OCI-LY7 (cell line): Measurements from ENCODE around the gene COX7B.

Experiments used
- EZH2phosphoT487 ChIP-seq: fragments of 200-600 bp; sonication (generic); IDR thresholded peaks from 2 replicates; pipeline ENCODE4 v1.6.1; 2018; ENCODE audit warnings: low read depth, borderline replicate concordance, mild to moderate bottlenecking, mixed run types, antibody characterized with exemption, low read length, moderate library complexity, mixed read lengths
- TF ChIP-seq, protein P1 (sequence below): fragments of 200-600 bp; sonication (generic); conservative IDR thresholded peaks from 2 replicates; pipeline ENCODE4 v1.5.1; 2014; ENCODE audit warnings: mild to moderate bottlenecking, antibody characterized with exemption, low read length, moderate library complexity, mixed read lengths

DNA sequence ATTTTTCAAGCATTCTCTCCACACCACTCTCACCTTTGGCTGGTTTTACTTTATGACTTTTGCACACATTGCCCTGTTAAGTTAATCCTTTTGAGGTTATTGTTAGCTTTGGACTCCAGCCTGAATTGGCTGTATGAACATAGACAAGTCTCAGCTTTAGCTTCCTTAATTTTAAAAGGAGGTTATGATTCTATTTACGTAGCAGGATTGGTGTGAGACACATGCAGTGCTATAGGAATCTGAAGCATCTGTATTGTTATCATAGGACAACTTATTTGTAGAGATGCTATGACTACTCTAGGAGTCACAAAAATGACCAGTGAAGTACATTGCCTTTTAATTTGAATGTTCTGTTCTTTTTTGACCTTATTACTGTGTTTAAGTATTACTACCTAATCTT is 54.4 kb downstream of the COX7B start:
- TF ChIP-seq, protein P1, sequence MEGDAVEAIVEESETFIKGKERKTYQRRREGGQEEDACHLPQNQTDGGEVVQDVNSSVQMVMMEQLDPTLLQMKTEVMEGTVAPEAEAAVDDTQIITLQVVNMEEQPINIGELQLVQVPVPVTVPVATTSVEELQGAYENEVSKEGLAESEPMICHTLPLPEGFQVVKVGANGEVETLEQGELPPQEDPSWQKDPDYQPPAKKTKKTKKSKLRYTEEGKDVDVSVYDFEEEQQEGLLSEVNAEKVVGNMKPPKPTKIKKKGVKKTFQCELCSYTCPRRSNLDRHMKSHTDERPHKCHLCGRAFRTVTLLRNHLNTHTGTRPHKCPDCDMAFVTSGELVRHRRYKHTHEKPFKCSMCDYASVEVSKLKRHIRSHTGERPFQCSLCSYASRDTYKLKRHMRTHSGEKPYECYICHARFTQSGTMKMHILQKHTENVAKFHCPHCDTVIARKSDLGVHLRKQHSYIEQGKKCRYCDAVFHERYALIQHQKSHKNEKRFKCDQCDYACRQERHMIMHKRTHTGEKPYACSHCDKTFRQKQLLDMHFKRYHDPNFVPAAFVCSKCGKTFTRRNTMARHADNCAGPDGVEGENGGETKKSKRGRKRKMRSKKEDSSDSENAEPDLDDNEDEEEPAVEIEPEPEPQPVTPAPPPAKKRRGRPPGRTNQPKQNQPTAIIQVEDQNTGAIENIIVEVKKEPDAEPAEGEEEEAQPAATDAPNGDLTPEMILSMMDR = no peak
- TF ChIP-seq EZH2phosphoT487 = no peak
